GM19351 (cell line): Measurements from ENCODE around the gene ANKRD39.

Experiments used
- ATAC-seq: cut with Tn5 transposase; IDR thresholded peaks from one replicate; pipeline ENCODE4 v1.9.1; 2021; ENCODE audit warnings: mild to moderate bottlenecking, moderate library complexity; ENCODE audit not compliant: unreplicated experiment

Gene ANKRD39

DNA sequence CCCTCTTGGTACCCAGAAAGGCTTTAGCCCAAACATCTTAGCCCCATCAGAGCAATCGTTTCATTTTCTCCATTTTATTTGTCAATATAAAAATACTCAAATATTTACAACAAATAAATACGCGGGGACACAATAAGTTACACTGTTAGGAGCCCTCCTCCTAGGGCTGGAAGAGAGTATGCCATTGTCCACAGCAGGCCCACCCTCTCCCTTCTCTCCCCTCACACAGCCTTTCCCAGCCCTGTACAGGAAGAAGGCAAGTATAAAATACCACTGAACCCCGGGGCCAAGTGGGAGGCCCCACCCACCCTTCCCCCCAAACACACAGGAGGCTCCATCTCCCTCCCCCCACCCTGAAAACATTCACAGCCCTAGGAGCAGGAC is 1.9 kb upstream of the ANKRD39 start:
- no peak for ATAC-seq

DNA sequence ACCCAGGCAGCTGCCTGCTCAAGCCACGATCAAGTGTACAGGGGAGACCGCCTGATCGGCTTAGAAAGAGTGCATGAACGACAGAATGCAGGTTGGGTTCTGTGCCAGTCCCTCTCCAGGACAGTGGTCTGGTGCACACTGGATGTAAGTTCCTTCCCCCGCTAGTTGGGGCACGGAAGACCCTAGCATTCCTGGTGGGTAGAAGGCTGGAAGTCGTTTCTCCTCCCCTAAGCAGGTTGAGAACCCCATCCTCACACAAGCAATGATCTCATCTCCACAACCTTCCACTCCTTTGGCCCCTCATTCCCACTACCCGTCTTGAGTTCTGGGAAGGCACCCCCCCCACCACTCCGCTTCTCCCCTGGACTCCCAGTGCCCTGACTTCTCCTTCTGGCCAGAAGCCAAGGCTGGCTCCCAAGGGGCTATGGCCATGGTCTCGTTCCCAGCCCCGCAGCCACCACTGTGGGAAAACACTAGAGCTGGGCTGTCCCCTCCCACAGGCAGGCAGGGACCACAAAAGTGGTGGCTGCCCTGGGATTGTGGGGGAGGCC is 1.4 kb upstream of the ANKRD39 start:
- no peak for ATAC-seq

- no peak for ATAC-seq
Observed at GRCh38 chr2:96856776-96857666, 795 bp downstream of the ANKRD39 start.

DNA sequence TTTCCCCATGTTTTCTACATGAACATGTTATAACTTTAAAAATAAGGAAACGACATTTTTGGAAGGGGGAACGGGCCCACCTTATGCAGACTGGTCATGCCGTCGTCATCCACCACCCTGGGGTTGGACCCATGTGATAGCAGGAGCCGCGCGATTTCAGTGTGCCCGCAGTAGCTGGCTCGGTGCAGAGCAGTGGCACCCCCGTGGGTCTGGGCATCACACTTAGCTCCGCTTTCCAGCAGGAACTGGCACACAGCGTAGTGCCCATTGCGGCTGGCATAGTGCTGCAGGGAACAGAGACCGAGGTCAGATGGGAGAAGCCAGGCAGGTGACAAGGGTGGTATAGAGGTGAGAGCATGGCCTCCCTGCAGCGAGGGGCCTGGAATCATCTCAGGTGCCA is 4.5 kb downstream of the ANKRD39 start:
- ATAC-seq = no peak

DNA sequence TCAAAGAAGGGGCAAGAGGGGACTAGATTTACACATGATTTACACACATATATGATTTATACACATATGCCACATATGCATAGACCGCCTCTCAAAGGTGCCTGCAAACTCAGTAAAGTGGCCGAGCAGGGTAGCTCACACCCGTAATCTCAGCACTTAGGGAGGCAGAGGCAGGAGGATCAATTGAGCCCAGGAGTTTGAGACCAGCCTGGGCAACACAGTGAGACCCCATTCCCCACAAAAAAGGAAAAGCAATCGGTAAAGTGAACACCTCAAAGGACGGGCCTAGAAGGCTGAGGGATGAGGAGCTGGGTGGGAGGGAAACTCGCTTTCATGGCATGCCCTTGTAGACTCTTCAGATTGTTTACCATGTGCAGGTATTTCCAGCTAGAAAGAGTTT is 5.1 kb downstream of the ANKRD39 start:
- ATAC-seq = no peak

DNA sequence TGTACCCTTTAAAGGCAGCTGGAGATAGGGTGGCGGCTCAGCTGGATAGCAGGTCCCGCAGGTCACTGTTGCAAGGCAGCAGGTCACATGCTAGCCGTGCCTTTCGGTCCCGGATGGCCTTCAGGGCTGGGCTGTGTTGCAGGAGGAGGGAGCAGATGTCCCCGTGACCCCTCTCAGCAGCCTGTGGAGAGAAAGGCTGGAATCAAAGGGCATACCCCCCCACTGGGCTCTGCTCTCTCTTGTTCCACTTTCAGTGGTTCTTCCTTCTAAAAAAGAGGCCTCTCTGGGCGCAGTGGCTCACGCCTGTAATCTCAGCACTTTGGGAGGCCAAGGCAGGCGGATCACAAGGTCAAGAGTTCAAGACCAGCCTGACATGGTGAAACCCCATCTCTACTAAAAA is 9.6 kb downstream of the ANKRD39 start:
- no peak for ATAC-seq

- no peak for ATAC-seq
Observed at GRCh38 chr2:96847586-96847985, 10.2 kb downstream of the ANKRD39 start.

DNA sequence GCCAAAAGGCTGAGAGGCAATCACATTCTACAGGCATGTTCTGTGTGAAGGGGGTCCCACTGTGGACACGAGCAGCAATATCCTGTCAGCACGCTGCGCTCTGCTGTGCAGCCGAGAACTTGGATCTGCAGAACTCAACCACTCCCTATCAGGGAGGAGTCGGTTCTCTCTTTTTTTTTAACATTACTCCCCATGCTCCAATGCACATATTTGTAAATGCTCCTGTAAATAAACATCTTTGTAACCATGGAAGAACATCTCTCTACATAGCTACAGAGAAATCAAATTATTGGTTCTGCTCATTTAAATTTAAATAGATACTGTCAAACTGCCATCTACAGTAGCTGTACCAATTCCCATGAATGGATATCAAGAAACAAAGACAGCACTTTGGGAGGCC is 11.0 kb downstream of the ANKRD39 start:
- ATAC-seq = no peak

DNA sequence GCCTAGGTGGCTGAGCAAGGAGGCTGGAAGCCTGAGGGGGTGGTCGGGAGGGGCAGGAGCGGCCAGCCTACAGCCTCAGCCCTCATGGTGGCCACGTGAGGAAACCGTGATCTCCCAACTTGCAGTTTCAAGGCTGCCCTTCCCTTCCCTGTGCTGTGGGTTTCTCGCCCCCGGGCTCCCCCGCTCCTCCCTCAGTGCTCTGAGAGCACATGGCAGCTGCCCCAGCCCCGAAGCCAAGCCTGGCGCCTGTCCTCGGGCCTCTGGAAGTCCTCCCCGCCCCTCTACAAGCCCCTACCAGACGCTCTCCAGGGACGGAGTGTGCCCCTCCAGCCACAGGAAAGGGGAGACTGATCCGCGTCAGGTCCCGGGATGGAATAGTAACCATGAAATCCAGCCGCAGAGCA is 13.4 kb downstream of the ANKRD39 start:
- ATAC-seq = no peak

DNA sequence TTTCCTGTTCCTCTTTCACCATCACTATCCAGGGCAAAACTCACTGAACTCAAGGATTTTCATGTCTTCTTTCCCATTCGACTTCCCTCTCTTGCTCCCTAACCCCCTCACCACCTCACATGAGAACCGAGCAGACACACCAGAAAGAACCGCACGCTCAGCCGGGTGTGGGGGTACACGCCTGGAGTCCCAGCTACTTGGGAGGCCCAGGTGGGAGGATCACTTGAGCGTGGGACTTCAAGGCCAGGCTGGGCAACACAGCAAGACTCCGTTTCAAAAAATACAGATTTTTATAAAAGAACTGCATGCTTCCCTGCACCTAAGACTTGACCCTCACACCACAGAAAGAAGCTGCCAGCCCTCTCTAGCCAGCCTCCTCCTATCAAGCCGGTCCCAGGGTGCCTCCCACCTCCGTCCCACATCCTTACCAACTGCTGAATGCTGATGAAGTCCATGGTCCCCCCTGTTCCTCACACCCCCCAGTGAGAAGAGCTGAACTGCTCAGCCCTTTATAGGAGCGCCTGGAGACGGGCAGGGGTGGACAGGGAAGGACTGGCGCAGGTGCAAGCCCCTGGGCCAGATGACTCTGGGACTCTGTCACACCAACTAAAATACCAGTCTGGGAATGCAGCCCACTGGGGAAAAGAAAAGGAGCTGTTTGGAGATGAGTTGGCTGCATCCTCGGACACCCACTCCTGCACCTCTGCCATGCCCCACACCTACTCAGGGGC is 14.1 kb downstream of the ANKRD39 start, which contains the start of gene ANKRD23:
ANKRD23 (minus strand) TSS at position 484 of the 731 bp plus-strand sequence; CDS start at position 455, 29 bp downstream.
- no peak for ATAC-seq

DNA sequence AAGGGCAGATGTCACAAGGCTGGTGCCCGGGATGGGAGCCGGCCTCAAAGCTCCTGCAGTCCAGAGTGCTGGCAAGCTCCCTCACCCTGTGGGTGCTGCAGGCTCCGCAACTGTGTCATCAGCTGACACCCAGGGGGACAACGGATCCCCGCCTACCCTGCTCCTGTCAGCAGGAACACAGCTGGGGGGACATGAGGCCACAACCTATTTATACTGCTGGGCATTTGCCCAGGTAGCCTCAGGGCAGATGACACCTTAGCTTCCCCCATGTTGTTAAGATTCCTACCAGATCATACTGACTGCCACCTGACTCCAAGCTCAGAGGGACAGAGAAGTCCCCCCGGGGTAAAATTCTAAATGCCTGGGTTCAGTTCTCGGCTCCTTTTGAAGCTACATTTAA is 15.2 kb downstream of the ANKRD39 start:
- ATAC-seq = no peak

- no peak for ATAC-seq
Observed at GRCh38 chr2:96841701-96842495, 15.9 kb downstream of the ANKRD39 start.

DNA sequence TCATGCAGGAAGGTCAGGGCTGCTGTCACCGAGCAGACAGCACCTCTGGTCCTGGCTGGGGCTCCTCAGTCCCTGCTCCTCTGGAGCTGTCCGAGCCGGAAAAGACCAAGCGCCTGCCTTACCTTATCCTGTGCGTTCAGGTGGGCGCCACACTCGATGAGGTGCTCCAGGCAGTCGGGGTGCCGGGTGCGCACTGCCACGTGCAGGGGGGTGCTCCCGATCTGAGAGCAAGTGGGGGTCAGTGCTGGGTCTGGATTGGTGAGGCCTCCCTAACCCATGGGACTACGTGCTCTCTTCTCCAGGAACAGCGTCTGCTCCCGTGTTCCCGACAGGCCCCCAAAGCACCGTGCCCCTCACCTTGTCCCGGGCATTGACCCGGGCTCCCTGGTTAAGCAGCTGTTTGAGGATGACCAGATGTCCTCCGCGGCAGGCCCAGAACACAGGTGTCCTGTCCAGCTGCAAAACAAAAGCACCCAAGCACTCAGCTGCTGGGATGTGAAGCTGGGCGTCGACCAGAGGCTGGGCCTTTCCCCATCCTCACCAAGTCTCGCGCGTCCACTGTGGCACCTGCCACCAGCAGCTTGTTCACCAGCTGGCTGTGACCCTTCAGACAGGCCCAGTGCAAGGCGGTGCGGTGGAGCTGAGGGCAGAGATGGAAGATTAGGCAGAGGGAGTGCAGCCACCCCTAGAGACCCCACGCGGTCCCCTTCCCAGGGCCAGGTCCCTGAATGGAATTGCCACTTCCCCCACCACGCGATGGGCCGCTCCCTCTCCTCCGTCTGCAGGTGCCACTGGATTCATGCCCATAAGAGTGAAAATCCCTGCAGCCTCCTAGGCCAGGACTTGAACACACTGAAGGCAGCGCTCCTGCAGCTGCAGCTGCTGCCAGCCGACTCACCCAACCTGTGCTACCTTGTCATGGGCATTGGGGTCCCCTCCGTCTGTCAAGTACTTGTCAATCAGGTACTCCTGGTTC is 17.7 kb downstream of the ANKRD39 start:
- no peak for ATAC-seq

GRCh38 chr2:96839293-96839874 is 18.4 kb downstream of the ANKRD39 start:
- peak; percentile 48 for ATAC-seq

DNA sequence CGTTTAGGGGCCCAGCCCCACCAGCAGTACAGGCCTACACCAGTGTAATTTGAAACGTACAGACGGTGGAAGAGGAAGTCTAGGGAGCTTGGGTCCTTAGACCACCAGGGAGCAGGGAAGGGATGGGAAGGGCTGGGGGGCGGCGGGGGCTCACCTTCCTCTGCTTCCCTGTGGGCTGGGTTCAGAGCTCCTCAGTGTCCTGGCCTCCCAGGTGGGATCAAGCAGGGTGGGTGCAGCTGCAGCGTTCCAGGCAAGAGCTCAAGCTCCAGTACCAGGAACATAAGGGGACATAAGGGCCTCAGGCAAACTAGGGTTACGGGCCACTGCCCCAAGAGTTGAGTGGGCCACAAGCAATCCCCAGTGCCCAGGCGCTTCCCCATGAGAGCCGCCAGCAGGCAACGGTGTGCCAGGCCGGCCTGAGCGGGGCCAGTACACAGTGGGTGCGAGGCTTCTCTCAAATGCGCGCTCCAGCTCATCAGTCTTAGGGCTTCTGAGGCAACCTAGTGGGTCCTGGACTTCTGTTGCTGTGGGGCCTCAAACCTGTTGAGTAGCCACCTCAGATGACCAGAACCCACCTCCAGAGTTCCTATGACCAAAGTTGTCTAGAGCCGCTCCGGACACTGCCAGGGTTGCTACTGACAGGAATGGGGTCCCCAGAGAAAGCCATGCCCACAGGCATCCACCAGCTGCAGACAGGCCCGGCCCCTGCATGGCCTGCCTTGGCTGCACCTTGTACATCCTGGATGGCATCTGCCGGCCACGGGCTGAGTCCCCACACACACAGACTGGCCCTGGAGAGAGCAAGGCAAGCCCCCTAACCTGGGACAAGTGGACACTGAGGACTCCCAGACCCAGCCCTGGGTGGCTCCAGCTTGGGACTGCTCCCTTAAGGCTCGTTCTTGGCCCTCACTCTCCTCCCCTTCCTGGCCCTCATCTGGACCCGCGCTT is 19.2 kb downstream of the ANKRD39 start:
- ATAC-seq = no peak

DNA sequence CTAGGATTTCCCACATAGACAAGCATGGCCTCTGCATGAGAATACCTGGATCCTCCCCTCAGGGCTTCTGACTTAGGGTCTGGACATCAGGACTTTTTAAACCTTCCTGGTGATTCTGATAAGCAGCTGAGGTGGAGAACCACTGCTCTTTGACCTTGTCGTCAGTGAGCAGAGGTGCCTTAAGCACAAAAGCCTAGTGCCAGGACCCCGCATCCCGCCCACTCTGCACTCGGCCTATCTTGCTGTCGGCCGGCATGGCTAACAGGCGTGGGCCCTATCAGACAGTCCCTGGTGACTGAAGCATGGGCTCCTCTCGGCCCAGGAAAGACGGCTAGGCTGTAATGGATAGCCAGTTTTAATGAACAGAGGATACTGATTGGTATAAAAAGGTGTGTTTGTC is 20.2 kb downstream of the ANKRD39 start:
- no peak for ATAC-seq

- no peak for ATAC-seq
Observed at GRCh38 chr2:96835830-96836229, 22.0 kb downstream of the ANKRD39 start.

DNA sequence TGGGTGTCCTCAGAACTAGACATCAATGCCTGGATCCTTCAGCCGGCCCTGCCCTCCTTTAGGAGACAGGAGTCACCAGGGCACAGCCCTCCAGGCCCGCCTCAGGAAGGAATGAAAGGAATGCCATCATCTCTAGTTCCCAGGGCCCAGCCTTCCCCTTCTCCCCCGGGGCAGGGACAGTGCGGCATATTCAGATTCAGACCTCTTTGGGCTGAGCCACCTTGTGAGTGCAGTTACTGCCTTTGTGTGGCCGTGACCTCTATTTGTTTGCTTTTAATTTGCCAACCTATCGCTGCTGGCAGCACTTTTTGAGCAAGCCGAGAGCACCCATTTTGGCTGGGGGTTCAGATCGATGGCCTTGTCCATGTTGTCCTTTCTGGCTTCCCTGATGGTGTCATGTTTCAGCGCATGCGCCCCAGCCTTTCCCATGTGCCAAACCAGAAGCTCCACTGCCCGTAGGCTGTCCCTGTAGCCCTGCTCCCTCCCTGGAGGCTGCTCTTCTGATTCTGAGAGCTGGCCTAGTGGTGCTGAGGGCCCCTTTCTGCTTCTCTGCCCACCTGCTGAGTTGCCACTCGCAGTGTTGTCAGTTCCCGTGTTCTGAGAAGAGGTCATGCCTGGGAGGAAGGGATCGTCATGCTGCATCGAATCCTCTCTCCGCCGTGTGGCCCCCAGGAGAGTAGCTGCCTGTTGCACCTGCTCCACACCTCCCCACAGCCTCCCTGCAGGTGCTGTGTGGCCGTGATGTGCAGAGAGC is 24.9 kb downstream of the ANKRD39 start:
- ATAC-seq = no peak
